SJSA1 (cell line): ENCODE measurements around the gene SAMD10. TPM values are rescaled to one million over a fixed set of nuclear protein-coding genes. Genes with fewer than 3 reads are reported as not detected.
A peak's percentile ranks its signal among the peaks of the same experiment; 100 is the strongest.
"Not testable (repeated sequence)": the region's sequence is repeated elsewhere in the genome, so short reads cannot be mapped to it uniquely, and the experiment has no call there.

Experiments used
- DNase-seq, 2 experiments: peaks; one replicate each; pipeline ENCODE4 v3.0.0-alpha.2; 2015 to 2020; ENCODE audit warnings: low spot score in 2 of 2, low read depth in 1 of 2
- H3K27ac ChIP-seq: fragments of 250-450 bp; sonication (Bioruptor Pico); 2 replicates; pipeline ENCODE4 v1.5.1; 2020; ENCODE audit warnings: mild to moderate bottlenecking, moderate library complexity
- H3K27me3 ChIP-seq: fragments of 250-450 bp; sonication (Bioruptor Pico); replicated peaks from 2 replicates; pipeline ENCODE4 v1.5.1; 2020; ENCODE audit warnings: mild to moderate bottlenecking, moderate library complexity
- H3K36me3 ChIP-seq: fragments of 250-450 bp; sonication (Bioruptor Pico); 2 replicates; pipeline ENCODE4 v1.5.1; 2020; ENCODE audit warnings: mild to moderate bottlenecking
- H3K4me1 ChIP-seq: fragments of 250-450 bp; sonication (Bioruptor Pico); replicated peaks from 2 replicates; pipeline ENCODE4 v1.6.1; 2021; ENCODE audit warnings: mild to moderate bottlenecking
- H3K4me3 ChIP-seq: fragments of 250-450 bp; sonication (Bioruptor Pico); 2 replicates; pipeline ENCODE4 v1.5.1; 2020; ENCODE audit warnings: mild to moderate bottlenecking
- H3K9me3 ChIP-seq: fragments of 250-450 bp; sonication (Bioruptor Pico); replicated peaks from 2 replicates; pipeline ENCODE4 v1.5.1; 2020; ENCODE audit warnings: mild to moderate bottlenecking
- total RNA-seq: library from RNA; depleted of rRNA; stranded (reverse); fragments of >200 nt; shearing (Covaris generic); gene quantifications from 2 replicates; pipeline ENCODE4 v1.2.3, GENCODE V29; 2014

Gene SAMD10
- total RNA-seq, 1 experiment from 2014 or later = 0.47 TPM

- no peak overlapping the region for H3K27ac ChIP-seq
- no peaks in the 10 kb centered on the region for H3K9me3 ChIP-seq
- H3K4me1 ChIP-seq = peaks cover 6% of the 10 kb centered on the region
- no peak for DNase-seq
- peaks cover 61% of the 10 kb centered on the region for H3K36me3 ChIP-seq
- H3K27me3 ChIP-seq = no peaks in the 10 kb centered on the region
- no peak overlapping the region for H3K4me3 ChIP-seq
Observed at GRCh38 chr20:63961664-63962425, 17.6 kb downstream of the SAMD10 start.

DNA sequence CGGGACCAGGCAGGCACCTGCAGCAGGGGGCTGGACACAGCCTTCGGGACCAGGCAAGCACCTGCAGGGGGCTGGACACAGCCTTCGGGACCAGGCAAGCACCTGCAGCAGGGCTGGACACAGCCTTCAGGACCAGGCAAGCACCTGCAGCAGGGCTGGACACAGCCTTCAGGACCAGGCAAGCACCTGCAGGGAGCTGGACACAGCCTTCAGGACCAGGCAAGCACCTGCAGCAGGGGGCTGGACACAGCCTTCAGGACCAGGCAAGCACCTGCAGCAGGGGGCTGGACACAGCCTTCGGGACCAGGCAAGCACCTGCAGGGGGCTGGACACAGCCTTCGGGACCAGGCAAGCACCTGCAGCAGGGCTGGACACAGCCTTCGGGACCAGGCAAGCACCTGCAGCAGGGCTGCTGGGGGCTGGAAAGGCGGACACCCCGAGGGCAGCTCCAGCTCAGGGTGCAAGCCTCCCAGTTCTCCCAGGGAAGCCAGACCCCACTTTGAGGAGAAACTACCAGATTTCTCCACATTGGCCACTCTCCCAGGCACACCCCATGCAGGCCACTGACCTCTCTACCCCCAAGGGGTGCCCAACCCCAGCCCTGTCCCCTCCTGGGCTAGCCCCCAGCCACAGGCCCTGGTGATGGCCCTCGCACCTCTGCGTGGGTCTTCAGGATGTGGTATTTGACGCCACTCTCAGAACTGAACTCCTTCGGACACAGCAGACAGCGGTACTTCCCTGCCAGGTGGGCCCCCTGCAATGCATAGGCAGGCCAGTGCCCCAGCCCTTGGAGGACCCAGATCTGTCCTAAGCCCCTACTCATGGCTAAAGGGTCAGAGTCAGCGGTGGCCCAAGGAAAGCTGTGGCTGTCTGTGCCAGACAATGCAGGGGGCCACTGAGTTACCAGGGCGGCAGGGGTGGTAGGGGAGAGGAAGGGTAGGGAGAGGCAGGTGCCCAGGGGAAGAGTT, 18.5 kb downstream of the SAMD10 start:
- Histone ChIP-seq H3K4me1 (peaks cover 12% of the 10 kb centered on the region), H3K36me3 (peaks cover 55% of the 10 kb centered on the region)
- not testable (repeated sequence) for H3K9me3 ChIP-seq, DNase-seq, H3K27me3 ChIP-seq, H3K27ac ChIP-seq, H3K4me3 ChIP-seq

DNA sequence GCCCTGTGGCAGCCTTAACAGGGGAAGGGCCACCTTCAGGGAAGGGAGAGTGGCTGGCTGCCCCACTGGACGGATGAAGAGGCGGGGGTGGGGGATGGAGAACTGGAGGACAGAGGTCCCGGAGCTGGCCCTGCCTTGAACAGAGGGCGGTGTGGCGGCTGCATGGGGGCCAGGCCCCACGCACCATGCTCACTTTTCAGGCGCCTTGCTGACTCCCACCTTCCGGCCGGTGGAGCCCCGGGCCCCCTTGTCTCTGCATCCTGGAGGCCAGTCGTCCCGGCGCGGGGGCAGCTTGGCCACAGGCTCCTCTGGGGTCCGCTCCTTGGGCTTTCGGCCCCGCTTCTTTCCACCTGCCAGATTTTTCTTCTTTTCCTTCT, 19.8 kb downstream of the SAMD10 start:
- H3K27me3 ChIP-seq = no peaks in the 10 kb centered on the region
- no peak overlapping the region for H3K4me3 ChIP-seq
- H3K27ac ChIP-seq = no peak overlapping the region
- H3K9me3 ChIP-seq = 0 out of 2 replicates have a peak, but pooled peaks cover 3% of the 10 kb centered on the region
- DNase-seq = no peak
- peaks cover 61% of the 10 kb centered on the region for H3K36me3 ChIP-seq
- H3K4me1 ChIP-seq = peaks cover 17% of the 10 kb centered on the region

GRCh38 chr20:63958964-63959698, 20.3 kb downstream of the SAMD10 start:
- Histone ChIP-seq H3K9me3 (0 out of 2 replicates have a peak, but pooled peaks cover 3% of the 10 kb centered on the region), H3K36me3 (peaks cover 56% of the 10 kb centered on the region), H3K27ac (no peak overlapping the region), H3K4me1 (peaks cover 23% of the 10 kb centered on the region), H3K27me3 (no peaks in the 10 kb centered on the region), H3K4me3 (no peak overlapping the region)
- DNase-seq = no peak

GRCh38 chr20:63958471-63958870, 21.0 kb downstream of the SAMD10 start:
- DNase-seq = no peak
- H3K36me3 ChIP-seq = peaks cover 50% of the 10 kb centered on the region
- 0 out of 2 replicates have a peak, but pooled peaks cover 3% of the 10 kb centered on the region for H3K9me3 ChIP-seq
- H3K4me3 ChIP-seq = no peak overlapping the region
- peaks cover 24% of the 10 kb centered on the region for H3K4me1 ChIP-seq
- no peaks in the 10 kb centered on the region for H3K27me3 ChIP-seq
- no peak overlapping the region for H3K27ac ChIP-seq

GRCh38 chr20:63957690-63958441, 21.6 kb downstream of the SAMD10 start:
- Histone ChIP-seq H3K27ac (no peak overlapping the region), H3K36me3 (peaks cover 48% of the 10 kb centered on the region), H3K9me3 (0 out of 2 replicates have a peak, but pooled peaks cover 3% of the 10 kb centered on the region), H3K4me1 (peaks cover 24% of the 10 kb centered on the region), H3K27me3 (no peaks in the 10 kb centered on the region), H3K4me3 (no peak overlapping the region)
- no peak for DNase-seq

- DNase-seq = no peak
- H3K27me3 ChIP-seq = no peaks in the 10 kb centered on the region
- peaks cover 24% of the 10 kb centered on the region for H3K4me1 ChIP-seq
- H3K27ac ChIP-seq = no peak overlapping the region
- H3K36me3 ChIP-seq = peaks cover 48% of the 10 kb centered on the region
- no peak overlapping the region for H3K4me3 ChIP-seq
- H3K9me3 ChIP-seq = 0 out of 2 replicates have a peak, but pooled peaks cover 3% of the 10 kb centered on the region
Observed at GRCh38 chr20:63957004-63957689, 22.3 kb downstream of the SAMD10 start.

DNA sequence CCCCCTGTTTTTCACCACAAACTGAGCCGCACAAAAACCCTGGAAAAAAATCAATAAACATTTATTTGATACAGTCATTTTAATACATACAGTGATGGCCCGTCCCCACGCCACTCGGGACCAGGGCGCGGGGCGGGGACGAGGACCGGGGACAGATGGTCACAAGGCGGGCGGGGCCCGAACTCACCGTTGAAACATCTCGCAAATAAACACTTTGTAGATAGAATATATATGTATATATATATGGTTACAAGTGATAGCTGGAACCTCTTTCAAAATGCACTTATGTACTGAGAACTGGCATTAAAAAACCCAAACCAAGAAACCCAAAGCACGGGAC, 22.8 kb downstream of the SAMD10 start:
- H3K27me3 ChIP-seq = no peaks in the 10 kb centered on the region
- peak overlapping the region; percentile 96 for H3K4me3 ChIP-seq
- peaks cover 24% of the 10 kb centered on the region for H3K4me1 ChIP-seq
- 0 out of 2 replicates have a peak, but pooled peaks cover 3% of the 10 kb centered on the region for H3K9me3 ChIP-seq
- peaks cover 43% of the 10 kb centered on the region for H3K36me3 ChIP-seq
- no peak overlapping the region for H3K27ac ChIP-seq
- no peak for DNase-seq

DNA sequence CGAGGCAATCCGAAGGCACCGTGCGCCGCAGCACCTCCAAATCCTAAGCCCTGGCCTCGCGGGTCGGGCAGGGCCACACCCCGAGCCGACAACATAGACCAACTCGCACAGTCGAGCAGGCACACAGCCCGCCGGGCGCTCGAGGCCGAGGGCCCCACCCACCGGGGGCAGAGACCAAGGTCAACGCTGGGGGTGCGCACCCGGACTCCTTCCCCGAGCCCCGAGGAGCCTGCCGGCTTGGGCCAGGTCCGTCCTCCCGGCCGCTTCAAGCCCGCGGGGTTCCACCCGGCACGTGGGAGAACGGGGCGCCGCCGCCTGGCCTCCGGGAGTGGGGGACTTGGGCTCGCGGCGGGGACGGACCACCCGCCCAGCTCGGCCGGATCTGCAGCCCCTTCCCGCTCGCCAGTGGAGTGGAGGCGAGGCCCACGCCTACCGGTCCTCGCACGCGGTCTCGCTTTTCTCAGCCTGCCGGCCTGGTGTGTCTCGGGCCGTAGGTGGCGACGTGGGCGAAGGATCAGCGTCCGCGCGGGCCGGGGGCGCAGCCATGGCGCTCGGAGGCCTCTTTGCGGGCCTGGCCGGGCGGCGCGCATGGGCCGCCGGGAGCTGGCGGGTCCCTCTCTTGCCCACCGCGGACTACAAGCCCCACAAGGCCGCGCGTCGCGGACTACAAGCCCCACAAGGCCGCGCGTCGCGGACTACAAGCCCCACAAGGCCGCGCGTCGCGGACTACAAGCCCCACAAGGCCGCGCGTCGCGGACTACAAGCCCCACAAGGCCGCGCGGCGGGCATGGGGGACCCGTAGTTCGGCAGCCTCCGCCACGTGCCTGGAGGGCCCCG, 23.4 kb downstream of the SAMD10 start, which contains the start of gene UCKL1:
Gene UCKL1, minus strand, starts transcription at position 590 of the 837 bp plus-strand sequence. Its CDS starts 44 bp downstream, at position 546.
- DNase-seq = peak; percentile 86 to 91
- peak within 1 kb of the TSS; percentile 57 for H3K27ac ChIP-seq
- peaks cover 24% of the 10 kb centered on the region for H3K4me1 ChIP-seq
- no peaks in the 10 kb centered on the region for H3K27me3 ChIP-seq
- H3K9me3 ChIP-seq = 0 out of 2 replicates have a peak, but pooled peaks cover 3% of the 10 kb centered on the region
- peak within 1 kb of the TSS; percentile 96 for H3K4me3 ChIP-seq
- peaks cover 37% of the 10 kb centered on the region for H3K36me3 ChIP-seq

GRCh38 chr20:63955281-63955826, 24.1 kb downstream of the SAMD10 start:
- peak overlapping the region; percentile 57 for H3K27ac ChIP-seq
- H3K4me3 ChIP-seq = peak overlapping the region; percentile 96
- H3K4me1 ChIP-seq = peaks cover 24% of the 10 kb centered on the region
- 0 out of 2 replicates have a peak, but pooled peaks cover 3% of the 10 kb centered on the region for H3K9me3 ChIP-seq
- peak in 1 of 2 experiments; percentile 61 for DNase-seq
- no peaks in the 10 kb centered on the region for H3K27me3 ChIP-seq
- peaks cover 40% of the 10 kb centered on the region for H3K36me3 ChIP-seq

DNA sequence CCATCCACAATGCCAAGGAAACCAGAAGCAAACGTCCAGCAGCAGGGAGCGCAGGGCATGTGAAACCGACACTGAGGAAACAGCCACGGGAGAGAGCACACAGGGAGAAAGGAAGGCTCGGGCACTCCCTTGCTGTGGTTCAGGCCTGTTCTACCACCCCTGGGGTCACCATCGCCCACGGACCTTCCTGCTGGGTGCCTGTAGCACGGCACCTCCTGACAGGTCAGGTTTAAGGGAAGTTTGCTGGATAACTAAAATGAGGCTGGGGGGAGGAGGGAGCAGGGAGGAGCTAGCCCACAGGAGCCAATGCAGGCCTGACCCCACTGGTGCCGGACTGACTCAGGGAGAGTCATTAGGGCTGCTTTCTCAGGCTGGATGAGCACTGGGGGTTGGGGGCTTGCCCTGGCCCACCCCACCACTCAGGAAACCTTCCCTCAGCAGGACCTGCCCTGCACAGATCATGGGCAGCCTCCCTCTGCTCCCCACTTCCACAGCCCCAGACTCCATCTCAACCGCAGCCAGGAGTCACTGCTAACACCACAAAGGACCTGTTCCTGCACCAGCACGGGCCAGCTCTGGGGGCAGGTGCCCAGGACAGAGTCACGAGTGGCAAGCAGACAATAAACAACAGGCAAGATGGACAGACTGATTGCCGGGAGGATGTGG, 25.5 kb downstream of the SAMD10 start:
- no peak for DNase-seq
- H3K27me3 ChIP-seq = no peaks in the 10 kb centered on the region
- peaks cover 37% of the 10 kb centered on the region for H3K36me3 ChIP-seq
- peaks cover 29% of the 10 kb centered on the region for H3K4me1 ChIP-seq
- H3K27ac ChIP-seq = no peak overlapping the region
- no peak overlapping the region for H3K4me3 ChIP-seq
- H3K9me3 ChIP-seq = 0 out of 2 replicates have a peak, but pooled peaks cover 3% of the 10 kb centered on the region
